Measurements from ENCODE around the gene ALDH1L1. TPM values are rescaled to one million over a fixed set of nuclear protein-coding genes. Genes with fewer than 3 reads are reported as not detected.

The ALDH1L1 gene
- total RNA-seq, 1 donor from 2014 or later = 11.1 TPM

DNA sequence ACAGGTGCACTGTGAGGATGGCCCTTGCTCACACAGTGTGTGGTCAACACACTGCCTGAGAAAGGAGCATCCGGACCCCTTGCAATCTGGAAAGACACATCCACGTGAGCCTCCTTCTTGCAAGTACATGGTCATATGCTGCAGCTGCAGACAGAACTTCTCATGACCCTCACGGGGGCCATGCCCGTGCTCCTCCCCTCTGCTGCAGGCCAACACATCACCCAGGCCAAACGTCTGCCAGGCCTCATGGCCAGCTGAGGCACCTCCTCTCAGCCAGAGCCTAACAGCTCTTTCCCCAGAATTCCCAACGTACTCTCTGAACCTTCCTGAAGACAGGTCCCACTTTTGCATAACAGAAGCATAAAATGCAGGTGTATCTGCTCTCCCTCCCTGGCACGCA is 121.7 kb downstream of the ALDH1L1 start:
- no peak for TF ChIP-seq CTCF (IDR thresholded peaks at IDR 0.05; ENCODE audit: insufficient read depth, low read length, severe bottlenecking)
- H3K4me3 ChIP-seq (ENCODE audit: low read depth, low read length) = no peak overlapping the region
- FAIRE-seq = no peak
- DNase-seq (ENCODE audit: low read depth) = no peak
- no peaks in the 10 kb centered on the region for H3K27me3 ChIP-seq (ENCODE audit: control insufficient read depth, insufficient read depth, low read length)
- no peaks in the 10 kb centered on the region for H3K36me3 ChIP-seq (ENCODE audit: control insufficient read depth, insufficient read depth, low read length)

DNA sequence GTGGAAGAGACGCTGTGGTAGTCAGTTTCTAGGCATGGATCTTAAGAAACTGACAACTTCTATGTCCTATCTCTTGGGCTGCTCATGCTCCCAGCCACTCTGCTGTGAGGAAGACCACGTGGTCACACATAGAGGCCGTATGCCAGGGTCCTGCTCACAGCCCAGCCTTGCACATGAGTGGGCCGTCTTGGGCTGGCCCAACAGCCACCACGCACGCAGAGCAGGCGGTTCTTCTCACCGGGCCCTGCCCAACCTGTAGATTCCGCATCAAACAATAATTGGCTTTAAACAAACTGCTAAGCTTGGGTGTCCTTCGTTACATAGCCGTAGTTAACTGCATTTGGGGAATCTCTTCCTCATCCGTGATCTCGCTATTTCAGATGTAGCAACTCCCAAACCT is 122.5 kb downstream of the ALDH1L1 start:
- no peak for DNase-seq (ENCODE audit: low read depth)

GRCh38 chr3:126057501-126057819 is 122.9 kb downstream of the ALDH1L1 start:
- no peak for DNase-seq (ENCODE audit: low read depth)
- Histone ChIP-seq H3K4me3 (ENCODE audit: low read depth, low read length) (no peak overlapping the region), H3K27me3 (ENCODE audit: control insufficient read depth, insufficient read depth, low read length) (no peaks in the 10 kb centered on the region), H3K36me3 (ENCODE audit: control insufficient read depth, insufficient read depth, low read length) (no peaks in the 10 kb centered on the region)
- no peak for TF ChIP-seq CTCF (IDR thresholded peaks at IDR 0.05; ENCODE audit: insufficient read depth, low read length, severe bottlenecking)
- FAIRE-seq = no peak

More for the DNA sequence above, 122.5 kb downstream of the ALDH1L1 start:
- no peak for TF ChIP-seq CTCF (IDR thresholded peaks at IDR 0.05; ENCODE audit: insufficient read depth, low read length, severe bottlenecking)
- FAIRE-seq = no peak
- no peaks in the 10 kb centered on the region for H3K27me3 ChIP-seq (ENCODE audit: control insufficient read depth, insufficient read depth, low read length)
- no peak overlapping the region for H3K4me3 ChIP-seq (ENCODE audit: low read depth, low read length)
- H3K36me3 ChIP-seq (ENCODE audit: control insufficient read depth, insufficient read depth, low read length) = no peaks in the 10 kb centered on the region

DNA sequence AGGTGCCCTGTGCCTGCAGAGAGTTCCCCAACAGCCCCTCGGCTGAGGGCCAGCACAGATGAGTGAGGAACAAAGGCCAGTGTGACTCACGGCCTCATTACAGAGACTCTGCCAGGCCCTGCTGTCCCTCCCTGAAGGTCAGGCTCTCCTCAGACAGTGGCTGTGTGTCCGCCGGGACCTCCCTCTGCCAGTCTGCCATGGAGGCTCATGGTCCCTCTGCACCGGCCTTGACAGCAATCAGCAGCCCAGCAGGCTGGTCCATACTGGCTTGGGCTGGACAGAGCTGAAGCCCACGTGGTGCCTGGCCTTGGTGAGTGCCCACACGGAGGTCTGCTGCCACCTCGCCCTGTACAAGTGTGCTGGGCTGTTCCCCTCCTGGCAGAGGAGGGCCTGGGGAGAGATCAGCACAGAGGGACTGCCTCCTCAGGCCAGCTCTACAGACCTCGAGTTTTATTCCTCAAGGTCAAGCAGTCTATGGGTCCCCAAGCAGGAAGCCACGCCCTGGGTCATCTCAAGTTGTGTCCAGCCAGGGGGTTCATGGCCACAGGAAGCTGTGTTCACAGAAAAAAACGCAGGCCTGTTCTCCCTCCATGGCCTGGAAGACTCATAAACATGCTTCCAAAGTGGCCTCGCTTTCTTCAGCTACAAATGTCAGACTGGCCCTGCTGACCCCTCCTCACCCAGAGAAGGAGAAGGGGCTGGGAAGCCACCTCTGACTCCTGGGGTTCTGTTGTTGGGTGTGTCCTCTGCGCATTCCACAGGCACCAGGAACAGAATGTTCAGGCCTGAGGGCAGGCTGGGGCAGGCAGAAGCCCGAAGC is 123.5 kb downstream of the ALDH1L1 start:
- peak; percentile 55 for DNase-seq (ENCODE audit: low read depth)
- no peak for TF ChIP-seq CTCF (IDR thresholded peaks at IDR 0.05; ENCODE audit: insufficient read depth, low read length, severe bottlenecking)
- no peak overlapping the region for H3K4me3 ChIP-seq (ENCODE audit: low read depth, low read length)
- no peaks in the 10 kb centered on the region for H3K27me3 ChIP-seq (ENCODE audit: control insufficient read depth, insufficient read depth, low read length)
- FAIRE-seq = no peak
- H3K36me3 ChIP-seq (ENCODE audit: control insufficient read depth, insufficient read depth, low read length) = no peaks in the 10 kb centered on the region

DNA sequence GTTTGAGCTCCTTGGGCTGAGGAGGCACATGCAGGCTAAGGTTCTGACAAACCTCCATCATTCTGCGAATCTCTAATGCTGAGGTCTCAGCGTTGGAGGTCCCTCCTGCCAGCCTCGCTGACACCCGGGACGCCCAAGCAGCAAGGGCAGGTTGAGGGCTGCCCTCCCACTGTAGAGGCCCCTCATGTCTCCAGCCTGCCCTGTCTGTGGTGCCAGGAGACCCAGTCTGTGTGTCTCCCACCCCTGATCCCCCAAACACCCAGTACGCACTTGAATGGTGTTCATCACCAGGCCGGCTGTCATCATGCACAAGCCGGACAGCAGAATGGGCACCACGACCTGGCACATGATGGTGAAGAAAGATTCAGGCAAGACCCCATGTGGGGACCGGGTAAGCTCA is 124.3 kb downstream of the ALDH1L1 start:
- FAIRE-seq = no peak
- DNase-seq (ENCODE audit: low read depth) = no peak
- Histone ChIP-seq H3K4me3 (ENCODE audit: low read depth, low read length) (no peak overlapping the region), H3K27me3 (ENCODE audit: control insufficient read depth, insufficient read depth, low read length) (no peaks in the 10 kb centered on the region), H3K36me3 (ENCODE audit: control insufficient read depth, insufficient read depth, low read length) (no peaks in the 10 kb centered on the region)
- TF ChIP-seq CTCF (IDR thresholded peaks at IDR 0.05; ENCODE audit: insufficient read depth, low read length, severe bottlenecking) = no peak

DNA sequence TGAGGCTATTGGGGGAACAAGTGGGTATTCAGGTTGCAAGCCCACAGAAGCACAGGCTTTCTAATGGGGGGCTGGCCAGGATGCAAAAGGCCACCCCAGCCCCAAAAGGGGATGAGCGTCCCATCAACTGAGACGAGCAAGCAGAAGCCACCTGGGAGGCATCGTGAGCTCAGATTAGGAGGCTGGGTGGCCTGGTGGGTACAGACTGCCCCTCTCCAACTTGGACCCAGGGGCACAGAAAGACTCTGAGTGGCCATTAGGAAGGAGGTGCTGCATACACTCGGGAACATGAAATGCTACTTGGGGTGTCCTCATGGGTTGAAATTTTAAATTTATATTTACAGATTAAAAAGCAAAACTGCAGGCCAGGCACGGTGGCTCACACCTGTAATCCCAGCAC is 125.5 kb downstream of the ALDH1L1 start:
- no peaks in the 10 kb centered on the region for H3K27me3 ChIP-seq (ENCODE audit: control insufficient read depth, insufficient read depth, low read length)
- DNase-seq (ENCODE audit: low read depth) (no peak), FAIRE-seq (no peak)
- H3K36me3 ChIP-seq (ENCODE audit: control insufficient read depth, insufficient read depth, low read length) = no peaks in the 10 kb centered on the region
- TF ChIP-seq CTCF (IDR thresholded peaks at IDR 0.05; ENCODE audit: insufficient read depth, low read length, severe bottlenecking) = no peak
- H3K4me3 ChIP-seq (ENCODE audit: low read depth, low read length) = no peak overlapping the region
